ENCODE data around the gene TSEN2.
"Not testable (repeated sequence)": the region's sequence is repeated elsewhere in the genome, so short reads cannot be mapped to it uniquely, and the experiment has no call there.

TSEN2 gene

DNA sequence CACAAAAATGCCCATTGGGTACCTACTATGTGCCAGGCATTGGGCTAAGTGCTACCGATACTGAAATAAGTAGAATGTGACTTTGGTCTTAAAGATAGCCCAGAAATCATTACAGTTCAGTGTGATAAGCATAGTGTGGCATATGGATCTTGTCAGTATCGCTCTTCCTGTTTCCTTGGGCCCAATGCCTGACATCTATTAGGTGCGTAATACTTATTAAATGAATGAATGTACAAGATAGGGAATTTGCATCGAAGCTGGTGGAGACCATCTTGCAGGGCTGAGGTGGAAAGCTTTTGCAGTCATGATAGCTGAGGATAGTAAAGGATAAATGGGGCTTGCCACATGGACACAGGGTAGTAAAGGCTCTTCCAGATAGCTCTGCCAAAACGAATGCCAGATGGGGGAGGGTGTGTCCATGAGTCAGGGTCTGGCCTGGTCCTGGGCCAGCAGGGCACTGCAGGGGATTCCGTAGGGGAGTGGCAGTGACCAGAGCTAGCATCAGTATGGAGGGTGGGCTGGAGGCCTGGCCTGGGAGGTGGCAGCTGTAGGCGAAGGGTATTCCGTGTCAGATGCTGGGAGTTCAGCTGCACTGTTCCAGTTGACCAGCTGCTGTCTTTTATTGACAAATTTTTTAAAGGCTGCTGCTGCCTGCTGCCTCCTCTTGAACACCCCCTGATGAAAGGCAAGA is 23.5 kb downstream of the TSEN2 start:
- no peak for DNase-seq

DNA sequence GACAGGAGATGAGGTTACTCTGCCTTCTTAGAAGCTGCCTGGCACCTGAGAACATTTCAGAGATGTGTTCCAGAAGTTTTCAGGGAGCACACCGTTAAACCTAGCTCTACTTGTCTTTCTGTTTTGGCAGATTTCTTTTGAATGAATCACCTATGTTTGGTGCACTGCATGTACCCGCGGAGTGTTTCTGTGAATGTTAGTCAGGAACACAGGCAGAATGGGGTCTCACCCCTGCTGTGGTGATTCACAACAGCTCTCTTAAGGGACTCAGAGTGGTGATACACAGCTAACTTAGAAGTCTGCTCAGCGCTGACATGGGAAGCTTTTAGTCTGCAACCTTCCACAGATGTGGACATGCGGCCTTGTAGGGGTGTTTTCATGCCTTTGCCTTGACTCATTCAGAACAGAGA is 24.0 kb downstream of the TSEN2 start:
- DNase-seq: no peak

- no peak for DNase-seq
Measured at GRCh38 chr3:12509466-12509865, 25.2 kb downstream of the TSEN2 start.

GRCh38 chr3:12512534-12513118 is 28.3 kb downstream of the TSEN2 start:
- no peak for DNase-seq

GRCh38 chr3:12513694-12514446 is 29.6 kb downstream of the TSEN2 start:
- no peak for DNase-seq

DNA sequence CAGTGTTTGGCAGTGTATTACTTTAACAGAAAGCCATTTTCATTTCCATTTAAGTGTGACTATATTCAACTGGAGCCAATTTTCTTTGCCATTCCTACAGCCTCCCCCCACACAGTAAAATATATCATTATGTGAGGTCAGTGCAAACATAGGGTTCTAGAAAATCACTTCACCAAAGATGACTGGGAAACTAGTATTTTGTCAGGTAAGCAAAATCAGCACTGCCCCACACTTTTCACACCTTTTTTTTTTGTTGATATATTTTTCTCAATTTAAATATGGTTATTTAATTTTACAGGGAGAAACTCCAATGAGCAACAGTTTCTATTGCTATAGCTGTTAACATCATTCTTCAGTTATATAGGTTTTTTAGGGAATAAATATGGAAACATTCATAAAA is 31.4 kb downstream of the TSEN2 start:
- no peak for DNase-seq

DNA sequence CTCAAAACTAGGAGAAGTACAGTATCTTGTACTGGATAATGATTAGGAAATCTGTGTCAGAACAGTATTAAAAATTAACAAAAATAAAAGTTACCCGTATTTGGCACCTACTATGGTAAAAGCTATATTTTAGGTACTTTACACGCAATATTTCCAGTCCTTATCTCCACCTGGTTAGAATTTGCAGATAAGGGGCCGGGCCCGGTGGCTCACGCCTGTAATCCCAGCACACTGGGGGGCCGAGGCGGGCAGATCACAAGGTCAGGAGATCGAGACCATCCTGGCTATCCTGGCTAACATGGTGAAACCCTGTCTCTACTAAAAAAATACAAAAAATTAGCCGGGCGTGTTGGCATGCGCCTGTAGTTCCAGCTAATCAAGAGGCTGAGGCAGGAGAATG is 32.6 kb downstream of the TSEN2 start:
- DNase-seq: no peak

GRCh38 chr3:12518261-12519028 is 34.2 kb downstream of the TSEN2 start:
- no peak for DNase-seq

GRCh38 chr3:12521010-12521409 is 36.7 kb downstream of the TSEN2 start:
- DNase-seq: no peak

GRCh38 chr3:12522721-12523120 is 38.4 kb downstream of the TSEN2 start:
- no peak for DNase-seq

DNA sequence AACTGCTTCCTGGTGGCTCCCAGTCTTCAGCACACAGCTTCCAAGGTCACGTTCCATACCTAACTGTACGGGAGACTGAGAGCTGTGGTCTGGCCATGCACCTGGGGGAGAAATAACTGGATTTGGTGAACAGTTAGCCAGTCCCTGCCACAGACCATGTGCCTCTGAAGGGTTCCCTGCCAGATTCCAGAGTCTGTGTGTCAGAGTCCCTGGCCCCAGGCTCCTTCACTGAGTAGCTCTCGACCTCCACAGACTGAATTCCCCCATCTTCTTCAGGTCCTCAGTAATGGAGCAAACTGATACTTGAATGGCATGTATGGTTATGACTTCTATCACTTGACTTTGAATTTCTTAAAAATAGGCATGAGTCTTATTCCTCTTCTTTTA is 43.5 kb downstream of the TSEN2 start:
- DNase-seq: no peak

GRCh38 chr3:12532182-12532581 is 47.9 kb downstream of the TSEN2 start:
- no peak for DNase-seq

- DNase-seq: no peak
Measured at GRCh38 chr3:12536423-12536822, 52.1 kb downstream of the TSEN2 start.

DNA sequence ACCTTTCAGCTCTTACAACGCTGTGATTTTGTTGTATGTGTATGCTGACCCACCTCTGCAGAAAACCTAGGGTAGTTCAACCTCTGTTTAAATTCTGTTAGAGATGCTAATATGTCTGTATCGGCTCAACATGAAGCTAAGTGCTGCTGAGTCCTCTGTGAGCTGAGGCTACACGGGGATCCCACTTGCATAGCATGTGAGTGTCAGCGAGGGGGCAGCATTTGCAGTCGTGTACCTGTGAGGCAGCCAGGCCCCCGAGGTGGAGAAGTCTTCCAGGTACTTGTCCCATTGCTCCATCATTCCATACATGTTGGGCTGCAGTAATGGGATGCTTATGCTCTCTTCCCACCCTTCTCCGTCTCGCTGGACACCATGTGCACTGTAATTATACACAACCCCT is 57.3 kb downstream of the TSEN2 start:
- no peak for DNase-seq

DNA sequence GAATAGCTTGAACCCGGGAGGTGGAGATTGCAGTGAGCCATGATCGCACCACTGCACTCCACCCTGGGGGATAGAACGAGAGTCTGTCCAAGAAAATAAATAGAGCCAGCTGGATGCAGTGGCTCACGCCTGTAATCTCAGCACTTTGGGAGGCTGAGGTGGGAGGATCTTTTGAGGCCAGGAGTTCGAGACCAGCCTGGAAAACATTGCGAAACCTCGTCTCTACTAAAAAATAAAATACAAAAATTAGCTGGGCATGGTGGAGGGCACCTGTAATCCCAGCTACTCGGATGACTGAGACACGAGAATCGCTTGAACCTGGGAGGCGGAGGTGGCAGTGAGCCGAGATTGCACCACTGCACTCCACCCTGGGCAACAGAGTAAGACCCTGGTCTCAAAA is 59.2 kb downstream of the TSEN2 start:
- DNase-seq: not testable (repeated sequence)

GRCh38 chr3:12544652-12545472 is 60.6 kb downstream of the TSEN2 start:
- no peak for DNase-seq

DNA sequence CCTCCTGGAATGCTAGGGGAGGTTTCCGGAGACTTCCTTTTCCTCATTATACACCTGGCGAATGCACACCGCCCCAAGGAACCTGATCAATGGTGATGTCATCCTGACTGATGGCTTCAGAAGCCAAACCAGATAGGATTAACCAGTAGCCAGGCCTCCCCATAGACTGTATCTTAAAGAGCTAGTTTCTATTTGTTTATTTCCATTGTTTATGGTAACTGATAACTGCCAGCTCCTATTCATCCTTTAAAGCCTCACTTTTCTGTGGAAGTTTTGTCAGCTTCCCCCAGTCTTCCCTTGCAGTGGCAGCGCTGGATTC is 61.2 kb downstream of the TSEN2 start, which contains the start of gene MKRN2OS:
Gene MKRN2OS, minus strand, starts transcription at position 27 of the 319 bp plus-strand sequence. CDS start 35 bp downstream, outside the sequence.
- no peak for DNase-seq

- no peak for DNase-seq
Measured at GRCh38 chr3:12549971-12550760, 65.9 kb downstream of the TSEN2 start.

DNA sequence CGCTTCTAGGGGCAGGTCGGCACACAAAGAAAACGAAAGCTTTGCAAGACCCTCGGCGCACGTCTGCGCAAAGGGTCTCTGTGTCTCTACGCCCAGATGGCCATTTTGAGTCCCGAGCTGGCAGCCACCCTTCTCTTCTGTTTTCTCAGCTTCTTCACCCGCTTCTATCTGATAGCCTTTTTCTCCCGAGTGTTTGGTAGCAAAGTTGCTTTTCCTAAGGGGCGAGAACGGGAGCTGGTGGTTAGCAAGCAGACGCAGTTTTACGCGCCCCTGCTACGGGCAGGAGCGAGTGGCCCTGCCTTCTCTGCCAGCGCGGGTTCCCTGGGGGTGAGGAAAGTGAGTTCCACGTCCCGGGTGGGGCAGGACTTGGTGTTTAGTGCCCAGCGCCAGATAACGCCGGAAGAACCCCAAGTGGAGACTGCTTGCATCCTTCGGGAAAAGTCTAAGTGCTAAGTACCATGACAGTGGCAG is 69.7 kb downstream of the TSEN2 start:
- DNase-seq: no peak

DNA sequence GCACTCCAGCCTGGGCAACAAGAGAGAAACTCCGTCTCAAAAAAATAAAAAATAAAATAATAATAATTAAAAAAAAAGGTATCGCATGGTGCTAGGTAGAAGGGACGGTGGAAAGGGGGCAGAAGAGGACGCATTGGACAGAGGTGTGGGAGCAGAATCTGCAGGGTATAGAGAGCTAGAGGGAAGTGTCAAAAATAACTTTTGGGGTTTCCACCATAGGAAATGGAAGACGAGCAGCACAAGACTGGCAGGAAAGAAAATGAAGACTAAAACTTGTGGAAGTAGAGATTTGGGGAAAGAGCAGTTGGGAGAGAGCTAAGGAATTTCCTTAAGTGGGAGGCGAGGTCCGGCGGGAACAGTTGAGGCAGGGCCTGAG is 72.0 kb downstream of the TSEN2 start:
- DNase-seq: no peak

GRCh38 chr3:12556690-12557472 is 72.6 kb downstream of the TSEN2 start, which contains the start of gene MKRN2:
MKRN2 (plus strand) TSS chr3:12557087; CDS start chr3:12557151, 64 bp downstream.
- peak; percentile 77 for DNase-seq

Data from T-helper 9 cell (primary cell).